ENCODE data around the gene PGM5.

The PGM5 gene

DNA sequence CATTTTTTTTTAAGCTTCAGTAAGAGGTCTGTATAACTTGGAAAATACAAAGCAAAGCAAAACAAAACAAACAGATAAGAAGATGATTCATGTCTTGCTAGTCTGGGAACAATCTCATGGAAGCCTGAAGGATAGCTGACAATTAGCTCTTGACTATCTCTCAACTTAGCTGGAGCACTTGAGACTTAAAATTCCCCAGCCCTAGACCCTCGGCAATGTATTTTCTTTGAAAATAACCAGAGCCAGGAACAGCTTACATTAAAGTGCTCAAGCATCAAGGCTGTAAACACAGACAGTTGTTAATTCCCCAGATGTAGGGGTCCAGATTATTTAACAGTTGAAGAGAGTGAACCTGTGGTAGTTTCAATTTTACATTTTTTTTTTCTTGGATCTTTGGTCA is 101.4 kb downstream of the PGM5 start:
- Histone ChIP-seq H3K9me2 (replicated peaks; ENCODE audit: low read depth, low read length) (no peaks in the 10 kb centered on the region), H3F3A (ENCODE audit: low read depth) (no peaks in the 10 kb centered on the region), H3K9me3 (ENCODE audit: insufficient read depth, low read depth, low read length) (no peaks in the 10 kb centered on the region), H3K9ac (ENCODE audit: low read depth, low read length, poor library complexity, severe bottlenecking) (no peak overlapping the region), H3K4me1 (ENCODE audit: insufficient read depth, low read length, poor library complexity, severe bottlenecking) (no peaks in the 10 kb centered on the region), H2AFZ (ENCODE audit: low read length) (no peak overlapping the region), H3K27me3 (ENCODE audit: insufficient read depth, low read length, poor library complexity, severe bottlenecking) (no peaks in the 10 kb centered on the region), H4K20me1 (ENCODE audit: insufficient read depth, low read length, poor library complexity, severe bottlenecking) (no peaks in the 10 kb centered on the region), H3K4me3 (ENCODE audit: low read length, poor library complexity, severe bottlenecking) (no peak overlapping the region), H3K36me3 (ENCODE audit: insufficient read depth, low read length) (no peaks in the 10 kb centered on the region), H3K4me2 (ENCODE audit: low read depth, low read length, poor library complexity, severe bottlenecking) (no peak overlapping the region), H3K79me2 (ENCODE audit: insufficient read depth, low read length) (no peaks in the 10 kb centered on the region)
- TF ChIP-seq, protein P1, sequence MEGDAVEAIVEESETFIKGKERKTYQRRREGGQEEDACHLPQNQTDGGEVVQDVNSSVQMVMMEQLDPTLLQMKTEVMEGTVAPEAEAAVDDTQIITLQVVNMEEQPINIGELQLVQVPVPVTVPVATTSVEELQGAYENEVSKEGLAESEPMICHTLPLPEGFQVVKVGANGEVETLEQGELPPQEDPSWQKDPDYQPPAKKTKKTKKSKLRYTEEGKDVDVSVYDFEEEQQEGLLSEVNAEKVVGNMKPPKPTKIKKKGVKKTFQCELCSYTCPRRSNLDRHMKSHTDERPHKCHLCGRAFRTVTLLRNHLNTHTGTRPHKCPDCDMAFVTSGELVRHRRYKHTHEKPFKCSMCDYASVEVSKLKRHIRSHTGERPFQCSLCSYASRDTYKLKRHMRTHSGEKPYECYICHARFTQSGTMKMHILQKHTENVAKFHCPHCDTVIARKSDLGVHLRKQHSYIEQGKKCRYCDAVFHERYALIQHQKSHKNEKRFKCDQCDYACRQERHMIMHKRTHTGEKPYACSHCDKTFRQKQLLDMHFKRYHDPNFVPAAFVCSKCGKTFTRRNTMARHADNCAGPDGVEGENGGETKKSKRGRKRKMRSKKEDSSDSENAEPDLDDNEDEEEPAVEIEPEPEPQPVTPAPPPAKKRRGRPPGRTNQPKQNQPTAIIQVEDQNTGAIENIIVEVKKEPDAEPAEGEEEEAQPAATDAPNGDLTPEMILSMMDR (conservative IDR thresholded peaks at IDR 0.05; ENCODE audit: low read length): no peak
- TF ChIP-seq EZH2phosphoT487 (IDR thresholded peaks at IDR 0.05; ENCODE audit: borderline replicate concordance): no peak

DNA sequence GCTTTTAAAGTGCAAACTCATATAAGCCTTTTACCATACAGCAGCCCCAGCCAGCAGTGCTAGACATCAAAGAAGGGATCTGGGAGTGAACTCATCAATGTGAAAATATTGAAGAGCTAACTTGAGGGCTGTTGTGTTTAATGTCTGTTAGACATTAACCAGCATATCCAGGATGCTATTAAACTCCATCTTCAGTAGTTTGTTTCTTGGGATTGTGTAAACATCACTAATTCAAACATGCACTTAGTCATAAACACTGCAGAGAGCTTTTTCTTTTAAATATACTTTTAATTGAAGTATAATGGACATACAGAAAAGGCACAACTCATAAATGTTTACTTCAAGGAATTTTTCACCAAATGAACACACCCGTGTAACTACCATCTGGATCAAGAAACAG is 102.5 kb downstream of the PGM5 start:
- no peak overlapping the region for H3K4me3 ChIP-seq (ENCODE audit: low read length, poor library complexity, severe bottlenecking)
- no peaks in the 10 kb centered on the region for H3F3A ChIP-seq (ENCODE audit: low read depth)
- no peaks in the 10 kb centered on the region for H3K79me2 ChIP-seq (ENCODE audit: insufficient read depth, low read length)
- H3K9me2 ChIP-seq (replicated peaks; ENCODE audit: low read depth, low read length): no peaks in the 10 kb centered on the region
- H3K27me3 ChIP-seq (ENCODE audit: insufficient read depth, low read length, poor library complexity, severe bottlenecking): no peaks in the 10 kb centered on the region
- H3K36me3 ChIP-seq (ENCODE audit: insufficient read depth, low read length): no peaks in the 10 kb centered on the region
- no peak overlapping the region for H2AFZ ChIP-seq (ENCODE audit: low read length)
- no peaks in the 10 kb centered on the region for H3K4me1 ChIP-seq (ENCODE audit: insufficient read depth, low read length, poor library complexity, severe bottlenecking)
- H3K9ac ChIP-seq (ENCODE audit: low read depth, low read length, poor library complexity, severe bottlenecking): no peak overlapping the region
- TF ChIP-seq EZH2phosphoT487 (IDR thresholded peaks at IDR 0.05; ENCODE audit: borderline replicate concordance): no peak
- TF ChIP-seq, protein P1 (conservative IDR thresholded peaks at IDR 0.05; ENCODE audit: low read length): no peak
- no peak overlapping the region for H3K4me2 ChIP-seq (ENCODE audit: low read depth, low read length, poor library complexity, severe bottlenecking)
- no peaks in the 10 kb centered on the region for H3K9me3 ChIP-seq (ENCODE audit: insufficient read depth, low read depth, low read length)
- H4K20me1 ChIP-seq (ENCODE audit: insufficient read depth, low read length, poor library complexity, severe bottlenecking): no peaks in the 10 kb centered on the region

DNA sequence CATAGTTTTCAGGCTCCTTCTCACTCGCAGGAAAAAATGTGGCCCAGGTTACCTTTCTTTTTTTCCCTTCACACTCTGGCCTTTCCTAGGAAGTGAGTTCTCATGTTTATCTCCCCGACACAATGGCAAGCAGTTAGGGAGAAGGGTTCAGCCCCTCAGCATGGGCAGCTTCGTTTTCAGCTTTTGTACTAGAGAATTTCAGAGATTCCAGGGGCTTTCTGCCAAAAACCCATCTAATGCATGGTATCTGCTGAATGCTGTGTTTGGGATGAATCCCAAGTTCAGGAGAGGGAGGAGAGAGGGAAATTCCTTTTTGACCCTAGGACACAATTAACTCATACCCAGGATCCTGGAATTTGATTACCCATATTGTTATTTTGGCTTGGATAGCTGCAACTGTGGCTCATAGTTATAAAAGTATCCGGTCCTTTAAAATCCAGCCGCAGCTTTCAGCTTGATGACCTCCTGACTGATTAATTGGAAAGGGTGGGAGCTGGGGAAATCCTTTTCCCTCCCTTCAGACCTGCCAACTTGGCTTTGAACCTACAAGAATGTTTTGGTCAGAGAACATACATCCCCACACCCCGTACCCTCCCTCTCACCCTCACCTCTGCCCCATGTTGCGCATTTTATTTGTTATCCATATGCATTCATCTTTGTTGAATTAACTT is 105.8 kb downstream of the PGM5 start:
- H4K20me1 ChIP-seq (ENCODE audit: insufficient read depth, low read length, poor library complexity, severe bottlenecking): no peaks in the 10 kb centered on the region
- no peaks in the 10 kb centered on the region for H3K9me3 ChIP-seq (ENCODE audit: insufficient read depth, low read depth, low read length)
- H3K27me3 ChIP-seq (ENCODE audit: insufficient read depth, low read length, poor library complexity, severe bottlenecking): no peaks in the 10 kb centered on the region
- no peak overlapping the region for H3K4me3 ChIP-seq (ENCODE audit: low read length, poor library complexity, severe bottlenecking)
- no peaks in the 10 kb centered on the region for H3F3A ChIP-seq (ENCODE audit: low read depth)
- H3K79me2 ChIP-seq (ENCODE audit: insufficient read depth, low read length): no peaks in the 10 kb centered on the region
- no peak overlapping the region for H3K9ac ChIP-seq (ENCODE audit: low read depth, low read length, poor library complexity, severe bottlenecking)
- TF ChIP-seq, protein P1 (conservative IDR thresholded peaks at IDR 0.05; ENCODE audit: low read length): no peak
- TF ChIP-seq EZH2phosphoT487 (IDR thresholded peaks at IDR 0.05; ENCODE audit: borderline replicate concordance): no peak
- no peaks in the 10 kb centered on the region for H3K9me2 ChIP-seq (replicated peaks; ENCODE audit: low read depth, low read length)
- H3K4me1 ChIP-seq (ENCODE audit: insufficient read depth, low read length, poor library complexity, severe bottlenecking): no peaks in the 10 kb centered on the region
- no peak overlapping the region for H3K4me2 ChIP-seq (ENCODE audit: low read depth, low read length, poor library complexity, severe bottlenecking)
- H2AFZ ChIP-seq (ENCODE audit: low read length): no peak overlapping the region
- H3K36me3 ChIP-seq (ENCODE audit: insufficient read depth, low read length): no peaks in the 10 kb centered on the region
